Lower leg skin (tissue), 4 donors: ENCODE measurements around the gene CAV2. TPM values are rescaled to one million over a fixed set of nuclear protein-coding genes. Genes with fewer than 3 reads are reported as not detected.
A peak's percentile ranks its signal among the peaks of the same experiment; 100 is the strongest.

Experiments
- DNase-seq, 2 donors: peaks; one replicate each; pipeline ENCODE4 v3.0.0-alpha.2; 2019; ENCODE audit warnings: low spot score in 2 of 2
- H3K4me3 ChIP-seq: fragments of 200-600 bp; sonication (generic); 2 replicates; pipeline ENCODE4 v1.5.1; 2017; ENCODE audit warnings: mild to moderate bottlenecking, low read depth; ENCODE audit not compliant: poor library complexity, severe bottlenecking
- CTCF ChIP-seq, 3 donors: fragments of 450-650 bp; IDR thresholded peaks; one replicate each; pipeline ENCODE4 v1.5.1; 2016; ENCODE audit warnings: antibody characterized with exemption in 3 of 3, mild to moderate bottlenecking in 3 of 3, moderate library complexity in 2 of 3
- POLR2A ChIP-seq, 2 donors: fragments of 450-650 bp; IDR thresholded peaks; one replicate each; pipeline ENCODE4 v1.6.1; 2016 to 2017; ENCODE audit warnings: antibody characterized with exemption in 2 of 2, mild to moderate bottlenecking in 1 of 2, moderate library complexity in 1 of 2
- WGBS, 2 donors: methylation state at CpG; one replicate each; pipeline ENCODE4 v1.1.5; 2018; 5-methylcytosine and 5-hydroxymethylcytosine counted together
- intact Hi-C: fragments of 100-400 bp; cut with DNase I; formaldehyde crosslinking; loops from one replicate; pipeline ENCODE4 v1.15.0; 2023; ENCODE audit warnings: low total_unique reads
- total RNA-seq, 4 donors: library from RNA; depleted of rRNA; stranded (reverse); fragments of >200 nt; gene quantifications; one replicate each; pipeline ENCODE4 v1.1.0, GENCODE V29; 2016

Gene CAV2
- total RNA-seq, 4 donors from 2014 or later = 47.3 to 72.1 (median 67.7) TPM

- DNase-seq = peak; percentile 59 to 92
- intact Hi-C loops = loop anchor here (10.0 kb wide), 1 partner anchor 271 kb away; no protein-coding TSS in a partner anchor
- WGBS, 2 donors = 0% methylated on average over 28 to 35 of the region's 36 CpGs
- no peak for TF ChIP-seq POLR2A (IDR thresholded peaks at IDR 0.05)
- TF ChIP-seq CTCF (IDR thresholded peaks at IDR 0.05) = no peak
- peak overlapping the region; percentile 96 for H3K4me3 ChIP-seq
Observed at GRCh38 chr7:116525298-116525912, 25.9 kb downstream of the CAV2 start.

GRCh38 chr7:116525913-116526861 is 26.6 kb downstream of the CAV2 start:
- TF ChIP-seq POLR2A (IDR thresholded peaks at IDR 0.05) (no peak), CTCF (IDR thresholded peaks at IDR 0.05) (no peak)
- intact Hi-C loops = loop anchor here (10.0 kb wide), 1 partner anchor 271 kb away; no protein-coding TSS in a partner anchor
- H3K4me3 ChIP-seq = peak overlapping the region; percentile 96
- DNase-seq = peak; percentile 79 to 95
- 1% methylated on average over 56 to 82 of the region's 83 CpGs for WGBS, 2 donors

- WGBS, 2 donors = 10 to 11% methylated on average over 5 of the region's 5 CpGs
Observed at GRCh38 chr7:116526897-116527296, 27.4 kb downstream of the CAV2 start.

GRCh38 chr7:116527521-116527920 is 28.0 kb downstream of the CAV2 start:
- H3K4me3 ChIP-seq = no peak overlapping the region
- 15 to 19% methylated on average over 3 of the region's 3 CpGs for WGBS, 2 donors
- no peak for TF ChIP-seq CTCF (IDR thresholded peaks at IDR 0.05)
- no peak for TF ChIP-seq POLR2A (IDR thresholded peaks at IDR 0.05)
- intact Hi-C loops = loop anchor here (10.0 kb wide), 1 partner anchor 273 kb away; no protein-coding TSS in a partner anchor
- no peak for DNase-seq

More at GRCh38 chr7:116526897-116527296, 27.4 kb downstream of the CAV2 start:
- no peak for TF ChIP-seq POLR2A (IDR thresholded peaks at IDR 0.05)
- TF ChIP-seq CTCF (IDR thresholded peaks at IDR 0.05) = no peak
- DNase-seq = no peak
- intact Hi-C loops = loop anchor here (10.0 kb wide), 1 partner anchor 272 kb away; no protein-coding TSS in a partner anchor
- peak overlapping the region; percentile 96 for H3K4me3 ChIP-seq

GRCh38 chr7:116528008-116528789 is 28.7 kb downstream of the CAV2 start:
- intact Hi-C loops = loop anchor here (10.0 kb wide), 1 partner anchor 273 kb away; no protein-coding TSS in a partner anchor
- H3K4me3 ChIP-seq = no peak overlapping the region
- peak; percentile 84 to 93 for DNase-seq
- TF ChIP-seq POLR2A (IDR thresholded peaks at IDR 0.05) (no peak), CTCF (IDR thresholded peaks at IDR 0.05) (no peak)
- 17 to 19% methylated on average over 3 of the region's 3 CpGs for WGBS, 2 donors
